SK-N-SH (cell line): Measurements from ENCODE around the gene TMEM221. TPM values are rescaled to one million over a fixed set of nuclear protein-coding genes. Genes with fewer than 3 reads are reported as not detected.

Source experiments
- CTCF ChIA-PET: fragments of 300-600, 350-600 bp; formaldehyde crosslinking; extraction: SDS; loops from one replicate; lab custom pipeline; 2021; lab: Yijun Ruan, JAX
- POLR2A ChIA-PET: fragments of 350-600 bp; sonication (Branson Sonifier 250); formaldehyde crosslinking; extraction: SDS; loops from one replicate; lab custom pipeline; 2020; ENCODE audit warnings: antibody characterized with exemption, inconsistent platforms; lab: Yijun Ruan, JAX
- DNase-seq: peaks from one replicate; pipeline ENCODE4 v3.0.0; 2012
- H2AFZ ChIP-seq: fragments of 200-600 bp; sonication (generic); 2 replicates; pipeline ENCODE4 v1.8.1; 2016; ENCODE audit warnings: antibody characterized with exemption, mild to moderate bottlenecking, low read depth
- H3F3A ChIP-seq: fragments of 200-600 bp; sonication (generic); replicated peaks from 2 replicates; pipeline ENCODE3; 2016; ENCODE audit warnings: antibody characterized with exemption, mild to moderate bottlenecking; ENCODE audit not compliant: insufficient read depth
- H3K27ac ChIP-seq, 2 experiments: fragments of 200-500 bp in 1 of 2; fragments of 200-600 bp in 1 of 2; sonication (Bioruptor generic) in 1 of 2; sonication (generic), shearing (Covaris generic) in 1 of 2; 2 replicates each; pipeline versions ENCODE4 v1.5.1 to v1.6.1; 2014 to 2016; ENCODE audit warnings: low read depth in 2 of 2, inconsistent platforms in 1 of 2, low read length in 1 of 2, mild to moderate bottlenecking in 1 of 2, mixed read lengths in 1 of 2
- H3K27me3 ChIP-seq: fragments of 200-600 bp; sonication (generic), shearing (Covaris generic); 2 replicates; pipeline ENCODE4 v1.6.1; 2016; ENCODE audit warnings: mixed run types; ENCODE audit not compliant: insufficient read depth
- H3K36me3 ChIP-seq, 2 experiments: fragments of 200-500 bp in 1 of 2; fragments of 200-600 bp in 1 of 2; sonication (Bioruptor generic) in 1 of 2; sonication (generic) in 1 of 2; replicated peaks in 1 of 2; 2 replicates each; pipeline versions ENCODE3 to v1.5.1; 2014 to 2016; ENCODE audit warnings: low read length in 1 of 2, mild to moderate bottlenecking in 1 of 2; ENCODE audit not compliant: insufficient read depth in 2 of 2, control insufficient read depth in 1 of 2
- H3K4me1 ChIP-seq, 2 experiments: fragments of 200-500 bp in 1 of 2; fragments of 200-600 bp in 1 of 2; sonication (Bioruptor generic) in 1 of 2; sonication (generic), shearing (Covaris generic) in 1 of 2; 2 replicates each; pipeline versions ENCODE4 v1.5.1 to v1.6.1; 2014 to 2016; ENCODE audit warnings: low read depth in 1 of 2, low read length in 1 of 2, mixed run types in 1 of 2; ENCODE audit not compliant: insufficient read depth in 2 of 2, control insufficient read depth in 1 of 2
- H3K4me2 ChIP-seq: fragments of 200-600 bp; sonication (generic), shearing (Covaris generic); 2 replicates; pipeline ENCODE4 v1.6.1; 2017; ENCODE audit warnings: mixed run types
- H3K4me3 ChIP-seq, 2 experiments: fragments of 200-500 bp in 1 of 2; fragments of 200-600 bp in 1 of 2; sonication (Bioruptor generic) in 1 of 2; sonication (generic), shearing (Covaris generic) in 1 of 2; 2 replicates each; pipeline versions ENCODE4 v1.5.1 to v1.8.1; 2014 to 2016; ENCODE audit warnings: low read depth in 2 of 2, inconsistent platforms in 1 of 2, low read length in 1 of 2, mild to moderate bottlenecking in 1 of 2, mixed read lengths in 1 of 2, moderate library complexity in 1 of 2
- H3K79me2 ChIP-seq: fragments of 200-600 bp; sonication (generic); 2 replicates; pipeline ENCODE4 v1.8.1; 2017; ENCODE audit warnings: mild to moderate bottlenecking; ENCODE audit not compliant: insufficient read depth
- H3K9ac ChIP-seq: fragments of 200-600 bp; sonication (generic); 2 replicates; pipeline ENCODE4 v1.6.1; 2017; ENCODE audit warnings: mixed run types
- H3K9me2 ChIP-seq: fragments of 200-600 bp; sonication (generic); 2 replicates; pipeline ENCODE4 v1.6.1; 2017; ENCODE audit warnings: mixed run types
- H3K9me3 ChIP-seq: fragments of 200-600 bp; sonication (generic); 2 replicates; pipeline ENCODE4 v1.6.1; 2017; ENCODE audit warnings: mixed run types, mild to moderate bottlenecking, moderate library complexity
- H4K20me1 ChIP-seq: fragments of 200-600 bp; sonication (generic); 2 replicates; pipeline ENCODE4 v1.6.1; 2017; ENCODE audit warnings: mild to moderate bottlenecking, mixed run types; ENCODE audit not compliant: insufficient read depth
- FOXM1 ChIP-seq: IDR thresholded peaks from 2 replicates; pipeline ENCODE4 v1.4.0; 2012; ENCODE audit warnings: low read depth, mild to moderate bottlenecking
- GABPA ChIP-seq: IDR thresholded peaks from 2 replicates; pipeline ENCODE4 v1.4.0; 2012; ENCODE audit warnings: low read depth, mild to moderate bottlenecking
- MXI1 ChIP-seq: IDR thresholded peaks from 2 replicates; pipeline ENCODE4 v1.6.1; 2012; ENCODE audit warnings: mild to moderate bottlenecking, low read depth, low read length, improper control_type of control experiment
- NFIC ChIP-seq: IDR thresholded peaks from 2 replicates; pipeline ENCODE4 v1.4.0; 2012; ENCODE audit warnings: borderline replicate concordance
- POLR2AphosphoS5 ChIP-seq: IDR thresholded peaks from 2 replicates; pipeline ENCODE4 v1.6.1; 2012; ENCODE audit warnings: low read depth, low read length
- RAD21 ChIP-seq: IDR thresholded peaks from 2 replicates; pipeline ENCODE4 v1.6.1; 2012; ENCODE audit warnings: mild to moderate bottlenecking, low read length
- TAF1 ChIP-seq: IDR thresholded peaks from 2 replicates; pipeline ENCODE4 v1.6.1; 2012; ENCODE audit warnings: low read depth, mild to moderate bottlenecking, low read length, moderate library complexity, borderline replicate concordance
- TCF12 ChIP-seq: IDR thresholded peaks from 2 replicates; pipeline ENCODE4 v1.4.0; 2012
- WGBS: methylation state at CpG from one replicate; pipeline ENCODE4 v1.1.6; 2017; ENCODE audit warnings: low lambda C conversion rate; 5-methylcytosine and 5-hydroxymethylcytosine counted together
- polyA plus RNA-seq, 3 experiments: library from polyadenylated mRNA; depleted of rRNA; stranded (reverse); fragments of >200 nt; gene quantifications; 2 replicates each; pipeline ENCODE4 v1.2.3, GENCODE V29; 2012
- TF ChIP-seq, protein P1 (sequence below): IDR thresholded peaks from 2 replicates; pipeline ENCODE4 v1.4.0; 2012; ENCODE audit warnings: low read depth, borderline replicate concordance
- TF ChIP-seq, protein P2 (sequence below): fragments of 200-600 bp; sonication (generic); IDR thresholded peaks from 2 replicates; pipeline ENCODE4 v1.6.1; 2017; ENCODE audit warnings: antibody characterized with exemption, mild to moderate bottlenecking, moderate library complexity
- TF ChIP-seq, protein P3 (sequence below): fragments of 150-350 bp; IDR thresholded peaks from 2 replicates; pipeline ENCODE4 v1.6.1; 2017; ENCODE audit warnings: antibody characterized with exemption, low read length, low read depth, borderline replicate concordance

TMEM221 gene
- polyA plus RNA-seq, 1 of the 3 experiments (the other 2 are of a cell fraction), result 0.62 TPM

DNA sequence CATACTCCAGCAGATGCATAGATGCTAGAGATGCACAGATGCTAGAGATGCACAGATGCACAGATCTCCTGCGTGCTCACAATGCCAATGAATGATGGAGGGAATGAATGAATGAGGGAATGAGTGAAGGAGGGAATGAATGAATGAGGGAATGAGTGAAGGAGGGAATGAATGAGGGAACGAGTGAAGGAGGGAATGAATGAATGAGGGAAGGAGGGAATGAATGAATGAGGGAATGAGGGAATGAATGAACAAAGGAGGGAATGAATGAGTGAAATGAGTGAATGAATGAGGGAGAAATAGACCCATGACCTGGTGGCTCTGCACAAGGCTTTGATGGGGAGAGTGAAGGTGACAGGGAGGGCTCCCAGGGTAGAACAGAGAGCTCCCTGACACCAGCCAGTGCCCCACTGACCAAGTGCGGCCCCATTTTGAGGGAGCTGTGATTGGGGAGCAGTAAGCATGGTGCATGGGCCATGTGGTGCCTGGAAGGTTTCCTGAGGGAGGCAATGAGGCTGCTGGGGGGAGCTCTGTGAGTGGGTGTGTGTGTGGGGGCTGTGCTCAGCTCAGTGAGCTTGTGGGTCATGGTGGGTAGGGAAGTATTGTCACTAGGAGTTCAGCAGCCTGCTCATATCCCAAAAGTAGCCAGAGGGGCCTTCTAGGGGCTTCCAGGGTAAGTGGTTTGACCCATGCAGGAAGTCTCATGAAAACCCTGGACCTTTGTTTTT is 34.6 kb upstream of the TMEM221 start:
- H3K4me1 ChIP-seq, result peaks cover 0 to 11% of the 10 kb centered on the region in 2 experiments; a peak in 1 of 4 replicates
- no peak overlapping the region for H3K27ac ChIP-seq
- H3K9ac ChIP-seq, result no peak overlapping the region
- H3K27me3 ChIP-seq, result no peaks in the 10 kb centered on the region
- H3F3A ChIP-seq, result peaks cover 7% of the 10 kb centered on the region
- no peaks in the 10 kb centered on the region for H3K9me3 ChIP-seq
- TF ChIP-seq GABPA, result no peak
- no peak for TF ChIP-seq RAD21
- TF ChIP-seq MXI1, result no peak
- TF ChIP-seq FOXM1, result no peak
- TF ChIP-seq TCF12, result no peak
- TF ChIP-seq, protein P1, sequence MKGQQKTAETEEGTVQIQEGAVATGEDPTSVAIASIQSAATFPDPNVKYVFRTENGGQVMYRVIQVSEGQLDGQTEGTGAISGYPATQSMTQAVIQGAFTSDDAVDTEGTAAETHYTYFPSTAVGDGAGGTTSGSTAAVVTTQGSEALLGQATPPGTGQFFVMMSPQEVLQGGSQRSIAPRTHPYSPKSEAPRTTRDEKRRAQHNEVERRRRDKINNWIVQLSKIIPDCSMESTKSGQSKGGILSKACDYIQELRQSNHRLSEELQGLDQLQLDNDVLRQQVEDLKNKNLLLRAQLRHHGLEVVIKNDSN, result no peak
- 77% methylated on average over 3 of the region's 3 CpGs for WGBS
- no peak overlapping the region for H2AFZ ChIP-seq
- POLR2A ChIA-PET, result interaction anchor here (1.0 kb wide), 1 partner anchor 12 kb away, joined by 4 read pairs; no protein-coding TSS in a partner anchor
- H3K36me3 ChIP-seq, result no peaks in the 10 kb centered on the region
- H3K4me2 ChIP-seq, result no peak overlapping the region
- H3K4me3 ChIP-seq, result no peak overlapping the region
- no peaks in the 10 kb centered on the region for H3K9me2 ChIP-seq
- CTCF ChIA-PET, result interaction anchor here (1.0 kb wide), 1 partner anchor 13 kb away, joined by 5 read pairs; no protein-coding TSS in a partner anchor
- H4K20me1 ChIP-seq, result peaks cover 4% of the 10 kb centered on the region
- peaks cover 6% of the 10 kb centered on the region; the same call in 1 of the 2 replicates for H3K79me2 ChIP-seq
- peak; percentile 6 for DNase-seq

DNA sequence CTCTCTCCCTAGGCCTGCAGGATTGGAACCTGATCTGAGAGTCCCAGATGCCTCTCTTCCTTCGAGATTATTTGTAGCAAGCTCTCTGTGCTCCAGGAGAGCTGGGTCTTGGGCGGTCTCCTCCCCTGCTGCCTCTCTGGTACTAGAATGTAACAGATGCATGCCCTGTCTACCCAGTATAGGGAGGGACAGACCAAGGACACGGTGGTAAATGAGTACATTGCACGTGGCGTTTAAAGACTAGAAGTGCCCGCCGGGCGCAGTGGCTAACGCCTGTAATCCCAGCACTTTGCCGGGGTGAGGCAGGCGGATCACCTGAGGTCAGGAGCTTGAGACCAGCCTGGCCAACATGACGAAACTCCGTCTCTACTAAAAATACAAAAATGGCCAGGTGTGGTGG is 33.5 kb upstream of the TMEM221 start:
- 95% methylated on average over 7 of the region's 13 CpGs for WGBS
- ChIA-PET CTCF (interaction anchor here (1.0 kb wide), 1 partner anchor 15 kb away, joined by 3 read pairs; no protein-coding TSS in a partner anchor), POLR2A (no interaction called here)
- Histone ChIP-seq H3K27me3 (no peaks in the 10 kb centered on the region), H3K9me2 (no peaks in the 10 kb centered on the region), H2AFZ (no peak overlapping the region), H3K4me2 (no peak overlapping the region), H3K79me2 (peaks cover 11% of the 10 kb centered on the region), H3K4me1 (peaks cover 0 to 12% of the 10 kb centered on the region in 2 experiments; a peak in 1 of 4 replicates), H3K27ac (no peak overlapping the region), H3F3A (peaks cover 7% of the 10 kb centered on the region), H4K20me1 (peaks cover 4% of the 10 kb centered on the region), H3K9me3 (no peaks in the 10 kb centered on the region), H3K9ac (no peak overlapping the region), H3K4me3 (no peak overlapping the region), H3K36me3 (no peaks in the 10 kb centered on the region)
- no peak for DNase-seq
- no peak for TF ChIP-seq POLR2AphosphoS5
- TF ChIP-seq, protein P2, sequence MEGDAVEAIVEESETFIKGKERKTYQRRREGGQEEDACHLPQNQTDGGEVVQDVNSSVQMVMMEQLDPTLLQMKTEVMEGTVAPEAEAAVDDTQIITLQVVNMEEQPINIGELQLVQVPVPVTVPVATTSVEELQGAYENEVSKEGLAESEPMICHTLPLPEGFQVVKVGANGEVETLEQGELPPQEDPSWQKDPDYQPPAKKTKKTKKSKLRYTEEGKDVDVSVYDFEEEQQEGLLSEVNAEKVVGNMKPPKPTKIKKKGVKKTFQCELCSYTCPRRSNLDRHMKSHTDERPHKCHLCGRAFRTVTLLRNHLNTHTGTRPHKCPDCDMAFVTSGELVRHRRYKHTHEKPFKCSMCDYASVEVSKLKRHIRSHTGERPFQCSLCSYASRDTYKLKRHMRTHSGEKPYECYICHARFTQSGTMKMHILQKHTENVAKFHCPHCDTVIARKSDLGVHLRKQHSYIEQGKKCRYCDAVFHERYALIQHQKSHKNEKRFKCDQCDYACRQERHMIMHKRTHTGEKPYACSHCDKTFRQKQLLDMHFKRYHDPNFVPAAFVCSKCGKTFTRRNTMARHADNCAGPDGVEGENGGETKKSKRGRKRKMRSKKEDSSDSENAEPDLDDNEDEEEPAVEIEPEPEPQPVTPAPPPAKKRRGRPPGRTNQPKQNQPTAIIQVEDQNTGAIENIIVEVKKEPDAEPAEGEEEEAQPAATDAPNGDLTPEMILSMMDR, result no peak
- no peak for TF ChIP-seq TAF1
- TF ChIP-seq NFIC, result no peak
- TF ChIP-seq GABPA, result no peak
- TF ChIP-seq, protein P3, sequence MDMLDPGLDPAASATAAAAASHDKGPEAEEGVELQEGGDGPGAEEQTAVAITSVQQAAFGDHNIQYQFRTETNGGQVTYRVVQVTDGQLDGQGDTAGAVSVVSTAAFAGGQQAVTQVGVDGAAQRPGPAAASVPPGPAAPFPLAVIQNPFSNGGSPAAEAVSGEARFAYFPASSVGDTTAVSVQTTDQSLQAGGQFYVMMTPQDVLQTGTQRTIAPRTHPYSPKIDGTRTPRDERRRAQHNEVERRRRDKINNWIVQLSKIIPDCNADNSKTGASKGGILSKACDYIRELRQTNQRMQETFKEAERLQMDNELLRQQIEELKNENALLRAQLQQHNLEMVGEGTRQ, result no peak
